Sigmoid colon (tissue), 7 donors: ENCODE measurements around the gene MRPL43. TPM values are rescaled to one million over a fixed set of nuclear protein-coding genes. Genes with fewer than 3 reads are reported as not detected.

Experiments
- DNase-seq: peaks from one replicate; pipeline ENCODE4 v3.0.0-alpha.2; 2019
- H3K27ac ChIP-seq, 4 donors: fragments of 200-600 bp; sonication (generic); one replicate each; pipeline ENCODE4 v1.5.1; 2016 to 2019; ENCODE audit warnings: mild to moderate bottlenecking in 1 of 4
- H3K27me3 ChIP-seq, 3 donors: fragments of 200-600 bp; sonication (generic); one replicate each; pipeline ENCODE4 v1.5.1; 2019; ENCODE audit warnings: mild to moderate bottlenecking in 1 of 3
- H3K36me3 ChIP-seq, 4 donors: fragments of 200-600 bp; sonication (generic); one replicate each; pipeline ENCODE4 v1.5.1; 2016 to 2019
- H3K4me1 ChIP-seq, 4 donors: fragments of 200-600 bp; sonication (generic); one replicate each; pipeline ENCODE4 v1.5.1; 2017 to 2019
- H3K4me3 ChIP-seq, 4 donors: fragments of 200-600 bp; sonication (generic); one replicate each; pipeline ENCODE4 v1.5.1; 2017 to 2019; ENCODE audit warnings: mild to moderate bottlenecking in 2 of 4, moderate library complexity in 1 of 4
- H3K9me3 ChIP-seq, 4 donors: fragments of 200-600 bp in 3 of 4; sonication (generic) in 3 of 4; one replicate each; pipeline versions ENCODE4 v1.5.1 to v1.6.1; 2013 to 2019
- EP300 ChIP-seq, 4 donors: sonication (generic); formaldehyde crosslinking; IDR thresholded peaks; one replicate each; pipeline ENCODE4 v1.6.1; 2017; ENCODE audit warnings: antibody characterized with exemption in 4 of 4
- POLR2A ChIP-seq, 2 donors: fragments of 450-650 bp; IDR thresholded peaks; one replicate each; pipeline ENCODE4 v1.6.1; 2016; ENCODE audit warnings: antibody characterized with exemption in 2 of 2, mild to moderate bottlenecking in 2 of 2, moderate library complexity in 2 of 2
- POLR2AphosphoS5 ChIP-seq, 4 donors: sonication (generic); formaldehyde crosslinking; IDR thresholded peaks; one replicate each; pipeline ENCODE4 v1.6.1; 2017; ENCODE audit warnings: antibody characterized with exemption in 4 of 4
- WGBS, 2 donors: extraction: QIAGEN DNeasy Blood & Tissue Kit; methylation state at CpG; one replicate each; pipeline ENCODE4 v1.1.7; 2013; 5-methylcytosine and 5-hydroxymethylcytosine counted together
- intact Hi-C: fragments of 100-400 bp; cut with DNase I; formaldehyde crosslinking; loops from one replicate; pipeline ENCODE4 v1.15.1; 2023
- polyA plus RNA-seq, 3 donors: library from polyadenylated mRNA; stranded (reverse); fragments of 200-250 nt; gene quantifications; one replicate each; pipeline ENCODE4 v1.2.3, GENCODE V29; 2013
- total RNA-seq, 4 donors: library from RNA; depleted of rRNA; stranded (reverse); fragments of >200 nt; gene quantifications; one replicate each; pipeline ENCODE4 v1.1.0, GENCODE V29; 2016
- TF ChIP-seq, protein P1 (sequence below), 4 experiments: fragments of 450-650 bp in 3 of 4; fragments of 200-600 bp in 1 of 4; IDR thresholded peaks; one replicate each; pipeline ENCODE4 v1.5.1; 2016 to 2019; ENCODE audit warnings: antibody characterized with exemption in 4 of 4, mild to moderate bottlenecking in 3 of 4, moderate library complexity in 2 of 4
- donor health status: healthy with polysubstance abuse.
- donor health status: Bipolar disorder and iron deficiency.
- donor health status: healthy.

The MRPL43 gene
- total and polyA plus RNA-seq, 7 donors: 73.8 to 119 (median 88.4) TPM

GRCh38 chr10:101018600-101019439, 31.5 kb upstream of the MRPL43 start:
- WGBS, 2 donors: 25 to 26% methylated on average over 45 of the region's 45 CpGs
- peaks cover 0 to 18% (median 6%) of the 10 kb centered on the region in 3 donors for H3K27me3 ChIP-seq
- no peak overlapping the region for H3K27ac ChIP-seq
- H3K4me3 ChIP-seq: no peak overlapping the region
- intact Hi-C loops: no loop called here
- TF ChIP-seq POLR2A (IDR thresholded peaks at IDR 0.05) (no peak), POLR2AphosphoS5 (IDR thresholded peaks at IDR 0.05) (no peak), EP300 (IDR thresholded peaks at IDR 0.05) (no peak)
- TF ChIP-seq, protein P1, sequence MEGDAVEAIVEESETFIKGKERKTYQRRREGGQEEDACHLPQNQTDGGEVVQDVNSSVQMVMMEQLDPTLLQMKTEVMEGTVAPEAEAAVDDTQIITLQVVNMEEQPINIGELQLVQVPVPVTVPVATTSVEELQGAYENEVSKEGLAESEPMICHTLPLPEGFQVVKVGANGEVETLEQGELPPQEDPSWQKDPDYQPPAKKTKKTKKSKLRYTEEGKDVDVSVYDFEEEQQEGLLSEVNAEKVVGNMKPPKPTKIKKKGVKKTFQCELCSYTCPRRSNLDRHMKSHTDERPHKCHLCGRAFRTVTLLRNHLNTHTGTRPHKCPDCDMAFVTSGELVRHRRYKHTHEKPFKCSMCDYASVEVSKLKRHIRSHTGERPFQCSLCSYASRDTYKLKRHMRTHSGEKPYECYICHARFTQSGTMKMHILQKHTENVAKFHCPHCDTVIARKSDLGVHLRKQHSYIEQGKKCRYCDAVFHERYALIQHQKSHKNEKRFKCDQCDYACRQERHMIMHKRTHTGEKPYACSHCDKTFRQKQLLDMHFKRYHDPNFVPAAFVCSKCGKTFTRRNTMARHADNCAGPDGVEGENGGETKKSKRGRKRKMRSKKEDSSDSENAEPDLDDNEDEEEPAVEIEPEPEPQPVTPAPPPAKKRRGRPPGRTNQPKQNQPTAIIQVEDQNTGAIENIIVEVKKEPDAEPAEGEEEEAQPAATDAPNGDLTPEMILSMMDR (IDR thresholded peaks at IDR 0.05): peak in 3 of 4 experiments; percentile 23 to 61 (median 39)
- no peaks in the 10 kb centered on the region for H3K9me3 ChIP-seq
- H3K36me3 ChIP-seq: no peaks in the 10 kb centered on the region
- no peak for DNase-seq
- H3K4me1 ChIP-seq: peaks cover 0 to 13% (median 11%) of the 10 kb centered on the region in 4 donors

DNA sequence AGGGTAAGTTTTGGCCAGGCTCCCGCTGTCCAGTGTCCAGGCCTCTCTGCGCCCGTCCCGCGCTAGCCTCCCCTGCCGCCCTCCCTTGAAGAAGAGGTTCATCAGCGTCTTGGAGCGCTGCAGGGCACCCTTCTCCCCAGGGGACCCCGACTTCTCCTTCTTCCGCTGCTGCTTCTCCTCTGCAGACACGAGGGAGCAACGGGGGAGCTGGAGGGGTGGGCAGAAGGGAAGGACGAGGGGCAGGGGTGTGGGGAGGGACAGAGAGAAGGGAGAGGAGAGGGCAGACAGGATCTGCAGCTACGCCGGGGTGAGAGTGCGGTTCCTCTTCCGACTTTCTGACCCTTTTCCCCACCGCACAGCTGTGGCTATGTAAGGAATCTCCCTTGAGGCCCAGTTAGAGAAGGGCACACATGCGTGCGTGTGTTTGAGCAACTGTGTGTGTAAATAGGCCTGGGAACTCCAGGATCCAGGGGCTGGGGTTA, 30.9 kb upstream of the MRPL43 start:
- Histone ChIP-seq H3K9me3 (no peaks in the 10 kb centered on the region), H3K4me1 (peaks cover 0 to 20% (median 18%) of the 10 kb centered on the region in 4 donors), H3K27me3 (peaks cover 0 to 18% (median 6%) of the 10 kb centered on the region in 3 donors), H3K27ac (no peak overlapping the region), H3K36me3 (no peaks in the 10 kb centered on the region), H3K4me3 (no peak overlapping the region)
- intact Hi-C loops: no loop called here
- DNase-seq: no peak
- TF ChIP-seq POLR2AphosphoS5 (IDR thresholded peaks at IDR 0.05) (no peak), EP300 (IDR thresholded peaks at IDR 0.05) (no peak), POLR2A (IDR thresholded peaks at IDR 0.05) (no peak)
- TF ChIP-seq, protein P1 (IDR thresholded peaks at IDR 0.05): no peak
- 55 to 81% methylated on average over 20 of the region's 20 CpGs for WGBS, 2 donors

- Histone ChIP-seq H3K27ac (no peak overlapping the region), H3K36me3 (no peaks in the 10 kb centered on the region), H3K4me1 (peaks cover 0 to 31% (median 28%) of the 10 kb centered on the region in 4 donors), H3K27me3 (peaks cover 0 to 18% (median 6%) of the 10 kb centered on the region in 3 donors), H3K9me3 (no peaks in the 10 kb centered on the region), H3K4me3 (no peak overlapping the region)
- no peak for DNase-seq
- WGBS, 2 donors: 75 to 82% methylated on average over 5 of the region's 5 CpGs
- TF ChIP-seq POLR2AphosphoS5 (IDR thresholded peaks at IDR 0.05) (no peak), EP300 (IDR thresholded peaks at IDR 0.05) (no peak), POLR2A (IDR thresholded peaks at IDR 0.05) (no peak)
- TF ChIP-seq, protein P1 (IDR thresholded peaks at IDR 0.05): no peak
- intact Hi-C loops: no loop called here
Observed at GRCh38 chr10:101016814-101017213, 29.5 kb upstream of the MRPL43 start.

- no peak overlapping the region for H3K4me3 ChIP-seq
- DNase-seq: no peak
- intact Hi-C loops: no loop called here
- no peak for TF ChIP-seq POLR2AphosphoS5 (IDR thresholded peaks at IDR 0.05)
- no peak for TF ChIP-seq EP300 (IDR thresholded peaks at IDR 0.05)
- no peak for TF ChIP-seq POLR2A (IDR thresholded peaks at IDR 0.05)
- TF ChIP-seq, protein P1 (IDR thresholded peaks at IDR 0.05): no peak
- no peak overlapping the region for H3K27ac ChIP-seq
- 92% methylated on average over 8 of the region's 8 CpGs for WGBS, 2 donors
- peaks cover 0 to 18% (median 6%) of the 10 kb centered on the region in 3 donors for H3K27me3 ChIP-seq
- H3K4me1 ChIP-seq: peaks cover 0 to 31% (median 28%) of the 10 kb centered on the region in 4 donors
- no peaks in the 10 kb centered on the region for H3K9me3 ChIP-seq
- H3K36me3 ChIP-seq: no peaks in the 10 kb centered on the region
Observed at GRCh38 chr10:101015582-101015973, 28.3 kb upstream of the MRPL43 start.
